ENCODE data around the gene KIF11. TPM values are rescaled to one million over a fixed set of nuclear protein-coding genes. Genes with fewer than 3 reads are reported as not detected.
A peak's percentile ranks its signal among the peaks of the same experiment; 100 is the strongest.

The KIF11 gene
- total and polyA plus RNA-seq, 2 experiments from 2014 or later: 26.1 to 56.7 TPM

DNA sequence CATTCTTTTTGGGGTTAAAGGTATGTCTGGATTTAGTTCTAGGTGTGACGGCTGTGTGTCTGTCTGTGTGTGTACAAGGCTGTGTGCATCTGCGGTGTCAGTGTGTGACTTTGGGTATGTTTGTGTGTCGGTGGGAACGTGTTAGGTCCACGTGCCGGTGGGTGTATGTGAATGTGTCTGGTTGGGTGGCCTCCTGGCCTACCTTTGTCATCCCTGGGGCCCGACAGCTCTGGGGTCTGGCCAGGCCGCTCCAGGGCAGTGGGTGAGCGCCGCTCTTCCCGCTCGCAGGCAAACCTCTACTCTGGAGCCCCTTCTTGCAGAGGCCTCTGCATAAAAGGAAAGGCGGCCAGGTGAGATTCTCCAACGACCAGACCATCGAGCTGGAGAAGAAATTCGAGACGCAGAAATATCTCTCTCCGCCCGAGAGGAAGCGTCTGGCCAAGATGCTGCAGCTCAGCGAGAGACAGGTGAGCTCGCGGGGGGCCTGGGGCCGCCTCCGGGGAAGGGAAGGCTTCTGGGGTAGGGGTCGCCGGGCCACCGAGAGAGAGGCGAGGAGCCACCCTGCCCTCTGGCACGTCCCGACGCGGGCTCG is 99.2 kb downstream of the KIF11 start:
- Histone ChIP-seq H3K9me2 (ENCODE audit: insufficient read depth) (no peaks in the 10 kb centered on the region), H3K27me3 (ENCODE audit: insufficient read depth) (peaks cover 99% of the 10 kb centered on the region), H3K4me3 (peak overlapping the region; percentile 56), H3K4me2 (peak overlapping the region; percentile 83), H3F3A (replicated peaks; ENCODE audit: low read depth) (peaks cover 40% of the 10 kb centered on the region), H3K36me3 (ENCODE audit: insufficient read depth) (no peaks in the 10 kb centered on the region), H3K4me1 (ENCODE audit: insufficient read depth) (peaks cover 42% of the 10 kb centered on the region), H4K20me1 (replicated peaks; ENCODE audit: insufficient read depth) (peaks cover 13% of the 10 kb centered on the region), H3K79me2 (replicated peaks; ENCODE audit: insufficient read depth) (no peaks in the 10 kb centered on the region), H2AFZ (peak overlapping the region; percentile 17; the same call in 1 of the 2 replicates), H3K27ac (ENCODE audit: low read depth) (no peak overlapping the region)
- Mint-ChIP-seq H3K27ac (no peak overlapping the region), H3K4me3 (peak overlapping the region; percentile 69), H3K27me3 (ENCODE audit: insufficient read depth, low read depth, poor library complexity) (peaks cover 89% of the 10 kb centered on the region), H3K36me3 (ENCODE audit: low read depth) (no peaks in the 10 kb centered on the region; the same call in 2 of the 3 replicates), H3K9me3 (no peaks in the 10 kb centered on the region), H3K4me1 (peaks cover 45% of the 10 kb centered on the region)
- TF ChIP-seq, protein P1, sequence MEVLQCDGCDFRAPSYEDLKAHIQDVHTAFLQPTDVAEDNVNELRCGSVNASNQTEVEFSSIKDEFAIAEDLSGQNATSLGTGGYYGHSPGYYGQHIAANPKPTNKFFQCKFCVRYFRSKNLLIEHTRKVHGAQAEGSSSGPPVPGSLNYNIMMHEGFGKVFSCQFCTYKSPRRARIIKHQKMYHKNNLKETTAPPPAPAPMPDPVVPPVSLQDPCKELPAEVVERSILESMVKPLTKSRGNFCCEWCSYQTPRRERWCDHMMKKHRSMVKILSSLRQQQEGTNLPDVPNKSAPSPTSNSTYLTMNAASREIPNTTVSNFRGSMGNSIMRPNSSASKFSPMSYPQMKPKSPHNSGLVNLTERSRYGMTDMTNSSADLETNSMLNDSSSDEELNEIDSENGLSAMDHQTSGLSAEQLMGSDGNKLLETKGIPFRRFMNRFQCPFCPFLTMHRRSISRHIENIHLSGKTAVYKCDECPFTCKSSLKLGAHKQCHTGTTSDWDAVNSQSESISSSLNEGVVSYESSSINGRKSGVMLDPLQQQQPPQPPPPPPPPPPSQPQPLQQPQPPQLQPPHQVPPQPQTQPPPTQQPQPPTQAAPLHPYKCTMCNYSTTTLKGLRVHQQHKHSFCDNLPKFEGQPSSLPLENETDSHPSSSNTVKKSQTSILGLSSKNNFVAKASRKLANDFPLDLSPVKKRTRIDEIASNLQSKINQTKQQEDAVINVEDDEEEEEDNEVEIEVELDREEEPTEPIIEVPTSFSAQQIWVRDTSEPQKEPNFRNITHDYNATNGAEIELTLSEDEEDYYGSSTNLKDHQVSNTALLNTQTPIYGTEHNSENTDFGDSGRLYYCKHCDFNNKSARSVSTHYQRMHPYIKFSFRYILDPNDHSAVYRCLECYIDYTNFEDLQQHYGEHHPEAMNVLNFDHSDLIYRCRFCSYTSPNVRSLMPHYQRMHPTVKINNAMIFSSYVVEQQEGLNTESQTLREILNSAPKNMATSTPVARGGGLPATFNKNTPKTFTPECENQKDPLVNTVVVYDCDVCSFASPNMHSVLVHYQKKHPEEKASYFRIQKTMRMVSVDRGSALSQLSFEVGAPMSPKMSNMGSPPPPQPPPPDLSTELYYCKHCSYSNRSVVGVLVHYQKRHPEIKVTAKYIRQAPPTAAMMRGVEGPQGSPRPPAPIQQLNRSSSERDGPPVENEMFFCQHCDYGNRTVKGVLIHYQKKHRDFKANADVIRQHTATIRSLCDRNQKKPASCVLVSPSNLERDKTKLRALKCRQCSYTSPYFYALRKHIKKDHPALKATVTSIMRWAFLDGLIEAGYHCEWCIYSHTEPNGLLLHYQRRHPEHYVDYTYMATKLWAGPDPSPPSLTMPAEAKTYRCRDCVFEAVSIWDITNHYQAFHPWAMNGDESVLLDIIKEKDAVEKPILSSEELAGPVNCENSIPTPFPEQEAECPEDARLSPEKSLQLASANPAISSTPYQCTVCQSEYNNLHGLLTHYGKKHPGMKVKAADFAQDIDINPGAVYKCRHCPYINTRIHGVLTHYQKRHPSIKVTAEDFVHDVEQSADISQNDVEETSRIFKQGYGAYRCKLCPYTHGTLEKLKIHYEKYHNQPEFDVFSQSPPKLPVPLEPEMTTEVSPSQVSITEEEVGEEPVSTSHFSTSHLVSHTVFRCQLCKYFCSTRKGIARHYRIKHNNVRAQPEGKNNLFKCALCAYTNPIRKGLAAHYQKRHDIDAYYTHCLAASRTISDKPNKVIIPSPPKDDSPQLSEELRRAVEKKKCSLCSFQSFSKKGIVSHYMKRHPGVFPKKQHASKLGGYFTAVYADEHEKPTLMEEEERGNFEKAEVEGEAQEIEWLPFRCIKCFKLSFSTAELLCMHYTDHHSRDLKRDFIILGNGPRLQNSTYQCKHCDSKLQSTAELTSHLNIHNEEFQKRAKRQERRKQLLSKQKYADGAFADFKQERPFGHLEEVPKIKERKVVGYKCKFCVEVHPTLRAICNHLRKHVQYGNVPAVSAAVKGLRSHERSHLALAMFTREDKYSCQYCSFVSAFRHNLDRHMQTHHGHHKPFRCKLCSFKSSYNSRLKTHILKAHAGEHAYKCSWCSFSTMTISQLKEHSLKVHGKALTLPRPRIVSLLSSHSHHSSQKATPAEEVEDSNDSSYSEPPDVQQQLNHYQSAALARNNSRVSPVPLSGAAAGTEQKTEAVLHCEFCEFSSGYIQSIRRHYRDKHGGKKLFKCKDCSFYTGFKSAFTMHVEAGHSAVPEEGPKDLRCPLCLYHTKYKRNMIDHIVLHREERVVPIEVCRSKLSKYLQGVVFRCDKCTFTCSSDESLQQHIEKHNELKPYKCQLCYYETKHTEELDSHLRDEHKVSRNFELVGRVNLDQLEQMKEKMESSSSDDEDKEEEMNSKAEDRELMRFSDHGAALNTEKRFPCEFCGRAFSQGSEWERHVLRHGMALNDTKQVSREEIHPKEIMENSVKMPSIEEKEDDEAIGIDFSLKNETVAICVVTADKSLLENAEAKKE (CRISPR knock-in tag; IDR thresholded peaks at IDR 0.05): no peak
- TF ChIP-seq EZH2 (IDR thresholded peaks at IDR 0.05; ENCODE audit: low read depth, unreplicated experiment): no peak
- DNase-seq (ENCODE audit: low spot score) (peak; percentile 71), ATAC-seq (peak; percentile 10)

DNA sequence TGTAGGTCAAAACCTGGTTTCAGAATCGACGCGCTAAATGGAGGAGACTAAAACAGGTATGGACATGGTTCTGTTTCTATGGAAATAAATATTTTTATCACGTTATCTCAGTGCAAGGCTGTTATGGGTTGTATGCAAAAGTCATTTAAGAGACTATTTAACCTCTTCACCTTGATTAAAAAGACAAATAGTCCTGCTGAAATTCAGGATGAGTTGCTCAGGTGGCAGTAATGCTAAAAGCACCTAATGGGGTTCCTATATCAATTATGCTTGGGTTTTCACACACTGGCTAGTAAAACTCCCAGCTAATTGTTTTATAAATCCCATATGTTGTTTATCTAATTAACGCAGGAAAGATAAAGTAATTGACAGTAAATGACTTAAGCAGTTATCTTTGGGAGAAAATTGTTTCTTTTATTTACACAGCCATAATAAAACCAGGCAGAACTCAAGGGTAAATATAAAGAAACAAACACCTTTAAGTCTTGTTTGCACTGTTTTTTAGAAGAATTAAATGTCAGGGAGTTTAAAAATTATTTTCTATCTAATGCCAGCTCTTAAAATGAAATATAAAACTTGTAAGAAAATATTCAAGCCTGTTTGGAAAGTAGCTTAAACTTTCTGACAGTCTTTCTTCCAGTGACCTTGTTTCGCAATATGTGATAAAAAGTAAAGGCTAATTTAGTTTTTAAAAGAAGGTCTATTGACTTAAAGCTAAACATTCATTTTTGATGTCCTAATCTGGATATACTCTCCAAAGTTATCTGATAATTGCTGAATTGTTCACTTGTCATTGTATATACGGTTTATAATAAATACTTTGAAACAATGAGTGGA is 100.0 kb downstream of the KIF11 start:
- Mint-ChIP-seq H3K4me3 (peak overlapping the region; percentile 69), H3K27ac (no peak overlapping the region), H3K4me1 (peaks cover 46% of the 10 kb centered on the region), H3K36me3 (ENCODE audit: low read depth) (no peaks in the 10 kb centered on the region; the same call in 2 of the 3 replicates), H3K9me3 (no peaks in the 10 kb centered on the region), H3K27me3 (ENCODE audit: insufficient read depth, low read depth, poor library complexity) (peaks cover 90% of the 10 kb centered on the region)
- ATAC-seq (no peak), DNase-seq (ENCODE audit: low spot score) (no peak)
- peaks cover 47% of the 10 kb centered on the region for H3K4me1 ChIP-seq (ENCODE audit: insufficient read depth)
- H4K20me1 ChIP-seq (replicated peaks; ENCODE audit: insufficient read depth): peaks cover 10% of the 10 kb centered on the region
- H3K27me3 ChIP-seq (ENCODE audit: insufficient read depth): peaks cover 99% of the 10 kb centered on the region
- no peaks in the 10 kb centered on the region for H3K9me2 ChIP-seq (ENCODE audit: insufficient read depth)
- peak overlapping the region; percentile 83 for H3K4me2 ChIP-seq
- no peaks in the 10 kb centered on the region for H3K36me3 ChIP-seq (ENCODE audit: insufficient read depth)
- peak overlapping the region; percentile 56 for H3K4me3 ChIP-seq
- no peaks in the 10 kb centered on the region for H3K79me2 ChIP-seq (replicated peaks; ENCODE audit: insufficient read depth)
- peaks cover 40% of the 10 kb centered on the region for H3F3A ChIP-seq (replicated peaks; ENCODE audit: low read depth)
- no peak overlapping the region for H3K27ac ChIP-seq (ENCODE audit: low read depth)
- H2AFZ ChIP-seq: no peak overlapping the region
- TF ChIP-seq, protein P1 (CRISPR knock-in tag; IDR thresholded peaks at IDR 0.05): no peak
- TF ChIP-seq EZH2 (IDR thresholded peaks at IDR 0.05; ENCODE audit: low read depth, unreplicated experiment) (peak; percentile 59), NANOG (IDR thresholded peaks at IDR 0.05; ENCODE audit: borderline replicate concordance) (no peak)

Data from GM23338 (cell line).